GM12875 (cell line): ENCODE data around the gene RANGRF.

Experiments
- H3K4me3 ChIP-seq: one replicate; pipeline ENCODE4 v1.5.1; 2011; ENCODE audit warnings: low read depth, low read length, control low read depth
- TF ChIP-seq, protein P1 (sequence below): IDR thresholded peaks from 2 replicates; pipeline ENCODE4 v1.5.1; 2011; ENCODE audit warnings: low read depth, mild to moderate bottlenecking, control low read depth, inconsistent platforms, low read length, moderate library complexity, borderline replicate concordance; ENCODE audit not compliant: insufficient read depth

The RANGRF gene

DNA sequence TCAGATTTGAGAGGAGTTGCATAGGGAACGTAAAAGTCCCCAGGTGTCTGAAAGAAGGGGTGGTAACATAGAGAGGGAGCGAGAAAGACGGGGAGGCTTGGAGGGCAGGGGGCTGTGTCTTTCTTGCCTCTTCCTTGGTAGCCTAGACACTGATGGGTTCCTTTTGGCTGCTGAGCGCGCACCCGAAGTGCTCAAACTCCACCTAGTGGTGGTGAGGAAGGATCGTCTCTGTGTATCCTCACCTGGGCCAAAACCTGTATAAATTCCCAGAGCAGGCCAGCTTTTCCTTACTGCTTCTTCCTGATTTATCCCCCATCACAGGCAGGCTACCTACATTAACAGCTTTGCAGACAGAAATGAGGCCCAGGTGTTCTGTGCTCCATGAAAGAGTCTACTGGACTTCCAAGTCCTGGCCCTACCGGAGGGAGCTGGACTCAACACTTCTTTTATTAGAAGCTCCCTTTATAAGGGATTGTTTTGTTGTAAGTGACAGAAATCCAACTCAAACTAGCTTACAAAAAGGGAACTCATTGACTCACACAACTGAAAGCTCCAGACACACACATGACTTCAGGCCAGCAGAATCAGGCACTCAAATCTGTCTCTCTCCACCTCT, 12.3 kb downstream of the RANGRF start:
- TF ChIP-seq, protein P1, sequence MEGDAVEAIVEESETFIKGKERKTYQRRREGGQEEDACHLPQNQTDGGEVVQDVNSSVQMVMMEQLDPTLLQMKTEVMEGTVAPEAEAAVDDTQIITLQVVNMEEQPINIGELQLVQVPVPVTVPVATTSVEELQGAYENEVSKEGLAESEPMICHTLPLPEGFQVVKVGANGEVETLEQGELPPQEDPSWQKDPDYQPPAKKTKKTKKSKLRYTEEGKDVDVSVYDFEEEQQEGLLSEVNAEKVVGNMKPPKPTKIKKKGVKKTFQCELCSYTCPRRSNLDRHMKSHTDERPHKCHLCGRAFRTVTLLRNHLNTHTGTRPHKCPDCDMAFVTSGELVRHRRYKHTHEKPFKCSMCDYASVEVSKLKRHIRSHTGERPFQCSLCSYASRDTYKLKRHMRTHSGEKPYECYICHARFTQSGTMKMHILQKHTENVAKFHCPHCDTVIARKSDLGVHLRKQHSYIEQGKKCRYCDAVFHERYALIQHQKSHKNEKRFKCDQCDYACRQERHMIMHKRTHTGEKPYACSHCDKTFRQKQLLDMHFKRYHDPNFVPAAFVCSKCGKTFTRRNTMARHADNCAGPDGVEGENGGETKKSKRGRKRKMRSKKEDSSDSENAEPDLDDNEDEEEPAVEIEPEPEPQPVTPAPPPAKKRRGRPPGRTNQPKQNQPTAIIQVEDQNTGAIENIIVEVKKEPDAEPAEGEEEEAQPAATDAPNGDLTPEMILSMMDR: peak; percentile 88
- no peak overlapping the region for H3K4me3 ChIP-seq

DNA sequence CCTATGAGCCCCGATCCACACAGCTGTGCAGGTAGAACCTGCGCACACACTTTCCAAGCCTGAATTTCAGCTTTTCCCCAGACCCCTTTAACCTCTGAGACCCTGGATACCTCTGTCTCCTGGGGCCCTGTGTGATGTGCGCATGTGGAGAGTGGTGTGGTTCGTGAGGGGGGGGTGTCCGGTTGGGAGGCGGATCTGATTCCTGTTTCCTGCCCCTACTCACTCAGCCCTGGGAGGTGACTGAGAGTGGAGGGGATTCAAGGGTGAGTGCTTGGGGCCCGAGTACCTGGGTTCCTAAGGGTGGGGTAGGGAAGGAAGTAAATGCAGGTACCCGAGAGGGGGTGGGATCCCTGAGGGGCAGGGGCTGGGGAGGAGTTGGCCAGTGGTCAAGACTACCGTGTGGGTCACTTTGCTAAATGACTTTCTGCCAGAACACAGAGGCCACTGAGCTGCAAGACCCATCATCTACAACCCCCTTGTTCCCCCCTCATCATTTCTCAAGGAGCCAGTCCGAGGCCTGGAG, 22.2 kb downstream of the RANGRF start:
- no peak overlapping the region for H3K4me3 ChIP-seq
- TF ChIP-seq, protein P1: no peak

DNA sequence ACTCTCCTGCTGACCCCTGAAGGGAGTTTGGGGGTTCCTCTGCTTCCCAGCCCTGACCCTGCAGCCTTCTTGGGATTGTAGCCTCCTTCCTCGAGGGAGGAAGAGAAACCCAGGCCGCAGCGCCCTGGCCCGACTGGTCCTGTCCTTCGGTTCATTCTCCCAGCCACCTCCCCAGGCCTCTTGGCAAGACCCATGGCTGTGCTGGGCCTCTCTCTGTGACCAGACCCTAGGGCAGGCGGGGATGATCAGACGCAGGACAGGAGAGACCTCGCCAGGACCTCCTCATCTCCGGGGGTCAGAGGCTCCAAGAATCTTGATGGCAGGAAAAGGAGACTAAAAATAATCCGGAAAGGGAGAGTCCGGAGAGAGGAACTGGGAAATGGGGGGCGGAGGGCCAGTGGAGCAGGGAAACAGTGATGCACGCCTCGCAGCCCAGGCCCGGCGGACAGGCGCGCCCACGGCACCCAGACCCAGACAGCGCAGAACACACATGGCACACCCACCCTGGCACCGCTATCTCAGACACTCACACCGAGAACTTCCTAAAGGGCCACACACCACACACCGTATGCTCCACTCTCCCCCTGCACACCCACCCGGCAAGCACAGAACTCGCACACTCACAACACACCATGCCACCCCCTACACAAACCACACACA, 22.8 kb downstream of the RANGRF start:
- TF ChIP-seq, protein P1: no peak

DNA sequence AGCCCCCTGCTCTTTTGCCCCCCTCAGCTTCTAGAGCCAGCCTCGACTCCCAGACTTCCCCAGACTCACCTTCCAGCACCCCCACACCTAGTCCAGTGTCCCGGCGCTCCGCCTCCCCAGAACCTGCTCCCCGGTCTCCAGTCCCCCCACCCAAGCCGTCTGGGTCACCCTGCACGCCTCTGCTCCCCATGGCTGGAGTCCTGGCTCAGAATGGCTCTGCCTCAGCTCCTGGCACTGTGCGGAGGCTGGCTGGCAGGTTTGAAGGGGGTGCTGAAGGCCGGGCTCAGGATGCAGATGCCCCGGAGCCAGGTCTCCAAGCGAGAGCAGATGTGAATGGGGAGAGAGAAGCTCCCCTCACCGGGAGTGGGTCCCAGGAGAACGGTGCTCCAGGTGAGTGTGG, 23.8 kb downstream of the RANGRF start:
- TF ChIP-seq, protein P1: no peak
- H3K4me3 ChIP-seq: no peak overlapping the region

More for the DNA sequence above, 22.8 kb downstream of the RANGRF start:
- H3K4me3 ChIP-seq: no peak overlapping the region

DNA sequence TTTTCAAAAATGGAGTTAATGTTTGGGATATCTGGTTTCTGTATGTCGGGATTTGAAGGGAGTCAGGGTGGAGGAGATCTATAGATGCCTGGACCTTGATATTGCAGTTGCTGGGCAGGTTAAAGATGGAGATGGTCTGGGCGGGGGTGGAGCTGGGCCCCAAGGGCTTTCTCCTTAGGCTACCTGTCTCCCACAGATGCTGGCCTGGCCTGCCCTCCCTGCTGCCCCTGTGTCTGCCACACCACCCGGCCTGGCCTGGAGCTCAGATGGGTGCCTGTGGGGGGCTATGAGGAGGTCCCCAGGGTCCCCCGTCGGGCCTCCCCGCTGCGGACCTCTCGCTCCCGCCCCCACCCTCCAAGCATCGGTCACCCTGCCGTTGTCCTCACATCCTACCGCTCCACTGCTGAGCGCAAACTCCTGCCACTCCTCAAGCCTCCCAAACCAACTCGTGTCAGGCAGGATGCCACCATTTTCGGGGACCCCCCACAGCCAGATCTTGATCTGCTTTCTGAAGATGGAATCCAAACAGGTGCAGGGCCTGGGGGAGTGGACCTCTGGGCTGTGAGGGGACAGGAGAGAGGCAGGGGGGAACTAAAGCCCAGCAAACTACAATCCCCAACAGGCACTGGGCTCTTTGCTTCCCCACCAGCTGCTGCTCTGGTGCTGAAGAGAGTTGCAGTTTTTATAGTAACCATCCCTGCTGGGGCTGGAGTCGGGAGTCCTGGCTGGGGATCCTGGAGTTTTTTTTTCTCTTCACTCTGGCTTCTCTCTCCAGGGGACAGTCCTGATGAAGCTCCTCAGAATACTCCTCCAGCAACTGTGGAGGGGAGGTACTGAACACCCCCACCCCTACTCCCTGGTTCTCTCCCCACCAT, 24.5 kb downstream of the RANGRF start:
- TF ChIP-seq, protein P1: no peak
- no peak overlapping the region for H3K4me3 ChIP-seq

DNA sequence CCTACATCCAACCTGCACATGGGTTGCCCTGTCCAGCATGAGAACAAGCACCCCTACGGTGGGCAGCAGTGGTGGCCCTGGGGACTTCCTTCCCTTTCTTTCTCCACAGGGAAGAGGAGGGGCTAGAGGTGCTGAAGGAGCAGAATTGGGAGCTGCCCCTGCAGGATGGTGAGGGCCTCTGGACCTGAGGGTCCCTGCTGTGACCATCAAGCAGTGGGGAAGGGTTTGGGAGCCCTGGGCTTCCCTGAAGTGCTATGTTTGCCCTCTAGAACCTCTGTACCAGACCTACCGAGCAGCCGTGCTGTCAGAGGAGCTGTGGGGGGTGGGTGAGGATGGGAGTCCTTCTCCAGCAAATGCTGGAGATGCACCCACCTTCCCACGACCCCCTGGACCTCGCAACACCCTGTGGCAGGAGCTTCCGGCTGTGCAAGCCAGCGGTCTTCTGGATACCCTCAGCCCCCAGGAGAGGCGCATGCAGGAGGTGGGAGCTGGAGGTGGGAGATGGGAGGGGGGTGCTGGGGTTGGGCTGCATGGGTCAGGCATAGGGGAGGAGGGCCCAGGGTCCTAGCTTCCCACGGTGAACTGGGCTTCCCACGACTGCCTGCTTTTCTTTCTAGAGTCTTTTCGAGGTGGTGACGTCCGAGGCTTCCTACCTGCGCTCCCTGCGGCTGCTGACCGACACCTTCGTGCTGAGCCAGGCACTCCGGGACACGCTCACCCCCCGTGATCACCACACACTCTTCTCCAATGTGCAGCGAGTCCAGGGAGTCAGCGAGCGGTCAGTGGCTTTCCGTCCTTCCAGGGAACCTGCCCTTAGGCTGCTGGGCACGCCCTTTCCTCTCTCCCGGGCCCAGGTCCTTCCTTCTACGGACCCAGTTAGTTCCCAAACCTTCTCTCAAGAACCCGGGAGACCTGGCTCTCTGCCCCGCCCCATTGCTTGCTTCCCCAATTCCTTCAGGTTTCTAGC, 26.6 kb downstream of the RANGRF start:
- TF ChIP-seq, protein P1: no peak
- H3K4me3 ChIP-seq: no peak overlapping the region
